Neural crest cell (in vitro differentiated cells): Measurements from ENCODE around the gene S100A7. TPM values are rescaled to one million over a fixed set of nuclear protein-coding genes. Genes with fewer than 3 reads are reported as not detected.
A peak's percentile ranks its signal among the peaks of the same experiment; 100 is the strongest.

Experiments used
- DNase-seq: peaks from one replicate; pipeline ENCODE4 v3.0.0; 2021; ENCODE audit warnings: low read depth, mixed read lengths, low spot score
- H3K27ac Mint-ChIP-seq: one replicate; pipeline ENCODE4 v1.8.0; 2021; ENCODE audit warnings: mild to moderate bottlenecking, mixed read lengths; ENCODE audit not compliant: unreplicated experiment
- H3K27me3 Mint-ChIP-seq: 2 replicates; pipeline ENCODE4 v1.8.0; 2021; ENCODE audit warnings: low read depth, mild to moderate bottlenecking, mixed read lengths
- H3K36me3 Mint-ChIP-seq: 2 replicates; pipeline ENCODE4 v1.8.0; 2021; ENCODE audit warnings: low read depth, mild to moderate bottlenecking, mixed read lengths
- H3K4me1 Mint-ChIP-seq: 2 replicates; pipeline ENCODE4 v1.8.0; 2021; ENCODE audit warnings: mixed read lengths
- H3K4me3 Mint-ChIP-seq: one replicate; pipeline ENCODE4 v1.8.0; 2021; ENCODE audit warnings: mild to moderate bottlenecking, mixed read lengths
- H3K9me3 Mint-ChIP-seq: 2 replicates; pipeline ENCODE4 v1.8.0; 2021; ENCODE audit warnings: mixed read lengths
- total RNA-seq: library from RNA; stranded (reverse); gene quantifications from 2 replicates; pipeline ENCODE4 v1.2.1, GENCODE V29; 2021
- TF ChIP-seq, protein P1 (sequence below): fragments of 200-600 bp; sonication (generic); conservative IDR thresholded peaks from 2 replicates; pipeline ENCODE4 v1.5.0; 2021; ENCODE audit warnings: antibody characterized with exemption, mild to moderate bottlenecking

S100A7 gene
- total RNA-seq, 1 donor from 2014 or later = not detected

DNA sequence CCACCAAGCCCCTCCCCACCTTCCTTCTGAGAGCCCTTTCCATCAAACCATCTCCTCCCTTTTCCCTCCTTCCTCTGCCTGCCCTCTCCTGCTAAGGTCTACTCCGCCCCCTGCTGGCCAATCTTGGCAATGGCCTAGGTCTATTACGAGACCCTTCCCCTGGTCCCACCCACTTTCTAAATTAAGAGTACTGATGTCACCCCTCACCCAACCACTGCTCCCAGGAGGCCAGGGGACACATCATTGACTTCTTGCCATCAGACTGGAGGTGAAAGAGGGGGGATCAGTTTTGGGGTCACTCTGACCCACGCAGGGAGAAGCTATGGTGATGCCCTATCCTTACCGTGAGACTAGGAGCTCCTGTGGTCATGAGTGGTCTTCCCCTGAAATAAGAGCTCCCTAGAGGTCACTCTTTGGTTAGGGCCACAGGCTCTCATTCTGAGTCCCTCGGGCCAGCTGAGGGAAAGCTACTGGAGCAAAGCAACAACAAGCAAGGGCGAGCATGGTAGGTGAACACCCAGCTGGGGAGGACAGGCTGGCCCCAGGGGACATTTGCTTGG lies 34.6 kb upstream of the S100A7 start:
- TF ChIP-seq, protein P1, sequence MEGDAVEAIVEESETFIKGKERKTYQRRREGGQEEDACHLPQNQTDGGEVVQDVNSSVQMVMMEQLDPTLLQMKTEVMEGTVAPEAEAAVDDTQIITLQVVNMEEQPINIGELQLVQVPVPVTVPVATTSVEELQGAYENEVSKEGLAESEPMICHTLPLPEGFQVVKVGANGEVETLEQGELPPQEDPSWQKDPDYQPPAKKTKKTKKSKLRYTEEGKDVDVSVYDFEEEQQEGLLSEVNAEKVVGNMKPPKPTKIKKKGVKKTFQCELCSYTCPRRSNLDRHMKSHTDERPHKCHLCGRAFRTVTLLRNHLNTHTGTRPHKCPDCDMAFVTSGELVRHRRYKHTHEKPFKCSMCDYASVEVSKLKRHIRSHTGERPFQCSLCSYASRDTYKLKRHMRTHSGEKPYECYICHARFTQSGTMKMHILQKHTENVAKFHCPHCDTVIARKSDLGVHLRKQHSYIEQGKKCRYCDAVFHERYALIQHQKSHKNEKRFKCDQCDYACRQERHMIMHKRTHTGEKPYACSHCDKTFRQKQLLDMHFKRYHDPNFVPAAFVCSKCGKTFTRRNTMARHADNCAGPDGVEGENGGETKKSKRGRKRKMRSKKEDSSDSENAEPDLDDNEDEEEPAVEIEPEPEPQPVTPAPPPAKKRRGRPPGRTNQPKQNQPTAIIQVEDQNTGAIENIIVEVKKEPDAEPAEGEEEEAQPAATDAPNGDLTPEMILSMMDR = peak; percentile 91
- Mint-ChIP-seq H3K9me3 (no peaks in the 10 kb centered on the region), H3K27me3 (peaks cover 42% of the 10 kb centered on the region), H3K27ac (no peak overlapping the region), H3K4me3 (no peak overlapping the region), H3K36me3 (no peaks in the 10 kb centered on the region), H3K4me1 (peaks cover 15% of the 10 kb centered on the region)
- DNase-seq = peak; percentile 97

DNA sequence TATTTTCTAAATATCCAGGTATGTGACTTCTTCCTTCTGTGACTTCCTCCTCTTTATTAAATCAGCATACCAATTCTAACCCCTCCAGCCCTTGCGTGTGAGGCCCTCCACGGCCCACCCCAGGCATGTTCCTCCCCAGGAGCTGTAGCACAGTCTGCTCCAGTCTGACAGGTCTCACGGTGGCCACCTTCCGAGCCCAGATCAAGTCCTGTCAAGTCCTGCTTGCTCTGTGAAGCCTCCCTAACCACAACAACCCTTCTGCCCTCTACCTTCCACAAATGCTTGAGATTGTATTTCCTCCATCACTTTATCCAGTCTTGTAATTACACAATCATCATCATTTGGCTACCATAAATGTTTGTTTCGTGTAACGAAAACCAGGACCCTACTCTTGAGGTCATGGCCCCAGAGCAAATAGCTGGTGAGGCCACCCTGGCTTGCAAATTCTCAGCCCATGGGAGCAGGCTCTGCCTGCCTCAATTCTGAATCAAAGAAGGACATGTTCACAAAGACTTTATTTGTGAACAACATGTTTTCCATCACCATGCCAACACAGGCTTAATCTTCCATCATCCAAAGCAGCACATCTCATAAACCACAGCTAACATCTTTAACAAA lies 33.0 kb upstream of the S100A7 start:
- Mint-ChIP-seq H3K27me3 (peaks cover 26% of the 10 kb centered on the region), H3K36me3 (no peaks in the 10 kb centered on the region), H3K4me1 (peaks cover 15% of the 10 kb centered on the region), H3K9me3 (no peaks in the 10 kb centered on the region), H3K4me3 (no peak overlapping the region), H3K27ac (peak overlapping the region; percentile 79)
- TF ChIP-seq, protein P1 = no peak
- DNase-seq = no peak

DNA sequence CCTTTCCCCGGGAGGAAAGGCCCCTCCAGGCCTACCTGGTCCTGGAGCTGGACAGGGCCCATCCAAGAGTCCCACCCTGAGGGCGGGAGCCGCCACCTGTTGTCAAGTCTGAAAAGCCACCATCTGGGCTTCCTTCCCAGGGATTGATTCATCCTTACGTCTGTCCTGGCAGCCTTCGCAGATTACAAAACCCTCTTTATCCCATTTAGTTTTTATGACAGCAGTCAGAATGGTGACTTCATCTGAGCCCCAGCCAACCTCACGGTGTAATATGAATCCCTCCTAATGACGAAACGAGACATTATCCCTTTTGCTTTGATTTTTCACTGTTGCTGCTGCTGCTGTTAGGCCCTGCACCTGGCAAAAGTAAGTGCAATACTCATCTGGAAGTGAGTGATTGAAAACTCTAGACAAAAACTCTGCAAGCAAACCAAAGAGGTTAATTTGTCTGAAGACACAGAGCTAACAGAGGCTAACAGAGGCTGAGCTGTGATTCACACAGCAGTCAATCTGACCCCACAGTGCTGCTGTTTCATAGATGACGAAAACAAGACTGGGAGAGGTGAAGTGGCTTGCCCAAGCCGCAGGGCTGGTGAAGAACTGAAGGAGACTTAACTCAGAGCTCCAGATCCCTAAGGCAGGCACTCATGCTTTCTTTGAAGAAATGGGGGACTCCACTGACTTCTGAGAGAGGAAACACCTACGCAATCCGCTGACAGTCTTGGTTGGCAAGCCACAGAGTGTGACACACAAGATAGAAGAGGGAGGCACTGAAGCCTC lies 30.0 kb upstream of the S100A7 start:
- Mint-ChIP-seq H3K4me1 (peaks cover 15% of the 10 kb centered on the region), H3K27me3 (peaks cover 23% of the 10 kb centered on the region), H3K27ac (no peak overlapping the region), H3K9me3 (no peaks in the 10 kb centered on the region), H3K4me3 (no peak overlapping the region), H3K36me3 (no peaks in the 10 kb centered on the region)
- TF ChIP-seq, protein P1 = no peak
- DNase-seq = no peak

DNA sequence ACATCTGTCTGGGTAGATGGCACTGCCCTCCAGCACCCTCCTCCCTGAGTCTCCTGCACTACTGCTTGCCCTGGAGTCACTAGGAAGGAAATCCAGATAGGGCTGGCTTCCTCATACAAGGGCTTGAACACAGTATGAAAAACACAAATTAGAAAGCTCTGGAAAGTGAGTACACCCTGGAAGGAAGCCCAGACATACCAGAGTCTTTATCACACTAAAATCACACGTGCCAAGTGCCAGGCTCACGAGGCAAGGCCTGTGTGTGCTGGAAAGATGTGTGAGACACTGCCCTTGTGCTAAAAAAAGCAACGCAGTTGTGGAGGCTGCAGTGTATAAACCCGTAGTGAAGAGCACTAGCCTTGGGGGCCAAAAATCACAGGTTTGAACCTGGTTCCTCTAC lies 28.3 kb upstream of the S100A7 start:
- Mint-ChIP-seq H3K9me3 (no peaks in the 10 kb centered on the region), H3K36me3 (no peaks in the 10 kb centered on the region), H3K4me3 (no peak overlapping the region), H3K4me1 (peaks cover 5% of the 10 kb centered on the region), H3K27me3 (peaks cover 34% of the 10 kb centered on the region), H3K27ac (no peak overlapping the region)
- TF ChIP-seq, protein P1 = no peak
- no peak for DNase-seq

DNA sequence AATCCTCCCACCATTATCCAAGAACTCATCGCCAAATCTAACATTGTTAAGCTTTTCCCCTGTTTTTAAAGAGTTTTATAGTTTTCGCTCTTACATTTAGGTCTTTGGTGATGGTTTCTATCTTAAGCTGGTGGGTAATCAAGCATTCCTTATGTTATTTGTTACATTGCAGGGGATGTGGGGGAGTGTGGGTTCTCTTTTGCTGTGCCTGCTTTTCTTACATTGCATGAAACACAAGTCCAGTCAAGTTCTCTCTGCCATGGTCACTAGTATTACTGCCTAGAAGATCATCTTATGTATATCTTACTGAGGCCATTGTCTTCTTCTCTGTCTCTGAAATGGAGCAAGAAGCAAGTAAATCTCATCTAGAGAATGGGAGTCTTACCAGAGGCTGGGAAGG lies 27.3 kb upstream of the S100A7 start:
- peaks cover 39% of the 10 kb centered on the region for H3K27me3 Mint-ChIP-seq
- no peak overlapping the region for H3K4me3 Mint-ChIP-seq
- no peaks in the 10 kb centered on the region for H3K9me3 Mint-ChIP-seq
- no peaks in the 10 kb centered on the region for H3K4me1 Mint-ChIP-seq
- H3K27ac Mint-ChIP-seq = no peak overlapping the region
- H3K36me3 Mint-ChIP-seq = no peaks in the 10 kb centered on the region
- DNase-seq = no peak
- TF ChIP-seq, protein P1 = no peak
